Measurements from ENCODE around the gene PCDHGB6. TPM values are rescaled to one million over a fixed set of nuclear protein-coding genes. Genes with fewer than 3 reads are reported as not detected.
"Not testable (repeated sequence)": the region's sequence is repeated elsewhere in the genome, so short reads cannot be mapped to it uniquely, and the experiment has no call there.

Gene PCDHGB6
- total RNA-seq, 4 donors from 2014 or later, result 1.4 to 4.6 (median 2.9) TPM

DNA sequence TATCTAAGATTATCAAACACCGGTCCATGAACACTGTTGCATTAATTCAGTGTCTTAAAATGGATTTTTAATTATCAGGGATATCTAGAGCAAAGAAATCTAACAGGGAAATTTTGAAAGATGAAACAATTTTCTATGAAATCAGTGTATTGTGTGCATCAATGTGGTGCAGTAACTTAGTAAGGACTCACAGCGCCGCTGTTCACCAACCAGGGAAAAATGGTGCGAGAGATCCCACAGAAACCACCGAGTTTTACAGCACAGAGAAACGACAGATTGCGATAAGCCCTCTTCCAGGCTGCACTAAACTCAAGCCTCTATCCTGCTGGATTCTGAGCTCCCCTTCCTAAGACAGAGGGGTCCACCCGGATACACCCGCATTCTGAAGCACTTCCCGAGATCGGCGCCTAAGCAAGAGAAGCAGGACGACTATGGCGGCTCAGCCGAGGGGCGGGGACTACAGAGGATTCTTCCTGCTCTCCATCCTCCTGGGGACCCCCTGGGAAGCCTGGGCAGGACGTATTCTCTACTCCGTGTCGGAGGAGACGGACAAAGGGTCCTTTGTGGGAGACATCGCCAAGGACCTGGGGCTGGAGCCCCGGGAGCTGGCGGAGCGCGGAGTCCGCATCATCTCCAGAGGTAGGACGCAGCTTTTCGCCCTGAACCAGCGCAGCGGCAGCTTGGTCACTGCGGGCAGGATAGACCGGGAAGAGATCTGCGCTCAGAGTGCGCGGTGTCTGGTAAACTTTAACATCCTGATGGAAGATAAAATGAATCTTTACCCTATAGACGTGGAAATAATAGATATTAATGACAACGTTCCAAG lies 25.1 kb upstream of the PCDHGB6 start, which contains the start of gene PCDHGA7:
PCDHGA7 (plus strand) TSS at position 274 of the 826 bp plus-strand sequence; CDS start at position 432, 158 bp downstream.
- H3K4me3 ChIP-seq, result peak within 1 kb of the TSS; percentile 36 to 58 (median 46)
- peaks cover 0 to 6% (median 0%) of the 10 kb centered on the region in 3 donors for H3K27me3 ChIP-seq
- intact Hi-C loops (cut with DNase I; ENCODE audit: low total_unique reads) (no loop called here), in situ Hi-C loops (cut with MboI; ENCODE audit: low sequenced_read_pairs in 4 of 4) (no loop called here)
- no peaks in the 10 kb centered on the region for H3K9me3 ChIP-seq
- peaks cover 0 to 4% of the 10 kb centered on the region in 2 donors for H3K4me1 ChIP-seq
- ATAC-seq (peak in 1 of 2 donors; percentile 59), DNase-seq (no peak)
- no peak for TF ChIP-seq POLR2A (IDR thresholded peaks at IDR 0.05)
- TF ChIP-seq, protein P1, sequence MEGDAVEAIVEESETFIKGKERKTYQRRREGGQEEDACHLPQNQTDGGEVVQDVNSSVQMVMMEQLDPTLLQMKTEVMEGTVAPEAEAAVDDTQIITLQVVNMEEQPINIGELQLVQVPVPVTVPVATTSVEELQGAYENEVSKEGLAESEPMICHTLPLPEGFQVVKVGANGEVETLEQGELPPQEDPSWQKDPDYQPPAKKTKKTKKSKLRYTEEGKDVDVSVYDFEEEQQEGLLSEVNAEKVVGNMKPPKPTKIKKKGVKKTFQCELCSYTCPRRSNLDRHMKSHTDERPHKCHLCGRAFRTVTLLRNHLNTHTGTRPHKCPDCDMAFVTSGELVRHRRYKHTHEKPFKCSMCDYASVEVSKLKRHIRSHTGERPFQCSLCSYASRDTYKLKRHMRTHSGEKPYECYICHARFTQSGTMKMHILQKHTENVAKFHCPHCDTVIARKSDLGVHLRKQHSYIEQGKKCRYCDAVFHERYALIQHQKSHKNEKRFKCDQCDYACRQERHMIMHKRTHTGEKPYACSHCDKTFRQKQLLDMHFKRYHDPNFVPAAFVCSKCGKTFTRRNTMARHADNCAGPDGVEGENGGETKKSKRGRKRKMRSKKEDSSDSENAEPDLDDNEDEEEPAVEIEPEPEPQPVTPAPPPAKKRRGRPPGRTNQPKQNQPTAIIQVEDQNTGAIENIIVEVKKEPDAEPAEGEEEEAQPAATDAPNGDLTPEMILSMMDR (IDR thresholded peaks at IDR 0.05 in 4 of 5, conservative IDR thresholded peaks at IDR 0.05 in 1 of 5), result peak in 4 of 5 experiments; percentile 9 to 44 (median 22)
- no peaks in the 10 kb centered on the region for H3K36me3 ChIP-seq
- no peak within 1 kb of the TSS for H3K27ac ChIP-seq

DNA sequence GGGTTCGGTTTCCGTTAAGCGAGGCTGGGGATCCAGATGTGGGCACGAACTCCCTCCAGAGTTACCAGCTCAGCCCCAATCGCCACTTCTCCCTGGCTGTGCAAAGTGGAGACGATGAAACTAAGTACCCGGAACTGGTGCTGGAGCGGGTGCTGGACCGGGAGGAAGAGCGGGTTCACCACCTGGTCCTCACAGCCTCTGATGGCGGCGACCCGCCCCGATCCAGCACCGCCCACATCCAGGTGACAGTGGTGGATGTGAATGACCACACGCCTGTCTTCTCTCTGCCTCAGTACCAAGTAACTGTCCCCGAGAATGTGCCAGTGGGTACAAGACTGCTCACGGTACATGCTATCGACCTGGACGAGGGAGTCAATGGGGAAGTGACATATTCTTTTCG lies 24.5 kb upstream of the PCDHGB6 start:
- Histone ChIP-seq H3K4me3 (peak overlapping the region in 2 of 4 donors; percentile 48 to 58), H3K27ac (no peak overlapping the region), H3K36me3 (no peaks in the 10 kb centered on the region), H3K27me3 (peaks cover 0 to 6% (median 0%) of the 10 kb centered on the region in 3 donors), H3K9me3 (peaks cover 0 to under 1% (median 0%) of the 10 kb centered on the region in 3 donors), H3K4me1 (peaks cover 0 to 4% of the 10 kb centered on the region in 2 donors)
- intact Hi-C loops (cut with DNase I; ENCODE audit: low total_unique reads) (no loop called here), in situ Hi-C loops (cut with MboI; ENCODE audit: low sequenced_read_pairs in 4 of 4) (no loop called here)
- no peak for ATAC-seq
- TF ChIP-seq, protein P1 (IDR thresholded peaks at IDR 0.05 in 4 of 5, conservative IDR thresholded peaks at IDR 0.05 in 1 of 5), result no peak
- TF ChIP-seq POLR2A (IDR thresholded peaks at IDR 0.05), result no peak
- DNase-seq, result no peak

DNA sequence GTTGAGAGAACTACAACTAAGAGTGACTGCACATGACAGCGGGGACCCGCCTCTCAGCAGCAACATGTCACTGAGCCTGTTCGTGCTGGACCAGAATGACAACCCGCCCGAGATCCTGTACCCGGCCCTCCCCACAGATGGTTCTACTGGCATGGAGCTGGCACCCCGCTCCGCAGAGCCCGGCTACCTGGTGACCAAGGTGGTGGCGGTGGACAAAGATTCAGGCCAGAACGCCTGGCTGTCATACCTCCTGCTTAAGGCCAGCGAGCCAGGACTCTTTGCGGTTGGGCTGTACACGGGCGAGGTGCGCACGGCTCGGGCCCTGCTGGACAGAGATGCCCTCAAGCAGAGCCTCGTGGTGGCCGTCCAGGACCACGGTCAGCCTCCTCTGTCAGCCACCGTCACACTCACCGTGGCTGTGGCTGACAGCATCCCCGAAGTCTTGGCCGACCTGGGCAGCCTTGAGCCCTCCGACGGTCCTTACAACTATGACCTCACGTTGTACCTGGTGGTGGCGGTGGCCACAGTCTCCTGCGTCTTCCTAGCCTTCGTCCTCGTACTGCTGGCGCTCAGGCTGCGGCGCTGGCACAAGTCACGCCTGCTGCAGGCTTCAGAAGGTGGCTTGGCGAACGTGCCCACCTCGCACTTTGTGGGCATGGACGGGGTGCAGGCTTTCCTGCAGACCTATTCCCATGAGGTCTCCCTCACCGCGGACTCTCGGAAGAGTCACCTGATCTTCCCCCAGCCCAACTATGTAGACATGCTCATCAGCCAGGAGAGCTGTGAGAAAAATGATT lies 23.2 kb upstream of the PCDHGB6 start:
- intact Hi-C loops (cut with DNase I; ENCODE audit: low total_unique reads) (no loop called here), in situ Hi-C loops (cut with MboI; ENCODE audit: low sequenced_read_pairs in 4 of 4) (no loop called here)
- peaks cover 0 to 6% (median 2%) of the 10 kb centered on the region in 3 donors for H3K27me3 ChIP-seq
- peaks cover under 1 to 4% of the 10 kb centered on the region in 2 donors for H3K4me1 ChIP-seq
- no peak overlapping the region for H3K4me3 ChIP-seq
- no peak overlapping the region for H3K27ac ChIP-seq
- peaks cover 0 to 5% (median 5%) of the 10 kb centered on the region in 3 donors for H3K9me3 ChIP-seq
- TF ChIP-seq, protein P1 (IDR thresholded peaks at IDR 0.05 in 4 of 5, conservative IDR thresholded peaks at IDR 0.05 in 1 of 5), result no peak
- TF ChIP-seq POLR2A (IDR thresholded peaks at IDR 0.05), result no peak
- ATAC-seq (no peak), DNase-seq (no peak)
- H3K36me3 ChIP-seq, result no peaks in the 10 kb centered on the region

DNA sequence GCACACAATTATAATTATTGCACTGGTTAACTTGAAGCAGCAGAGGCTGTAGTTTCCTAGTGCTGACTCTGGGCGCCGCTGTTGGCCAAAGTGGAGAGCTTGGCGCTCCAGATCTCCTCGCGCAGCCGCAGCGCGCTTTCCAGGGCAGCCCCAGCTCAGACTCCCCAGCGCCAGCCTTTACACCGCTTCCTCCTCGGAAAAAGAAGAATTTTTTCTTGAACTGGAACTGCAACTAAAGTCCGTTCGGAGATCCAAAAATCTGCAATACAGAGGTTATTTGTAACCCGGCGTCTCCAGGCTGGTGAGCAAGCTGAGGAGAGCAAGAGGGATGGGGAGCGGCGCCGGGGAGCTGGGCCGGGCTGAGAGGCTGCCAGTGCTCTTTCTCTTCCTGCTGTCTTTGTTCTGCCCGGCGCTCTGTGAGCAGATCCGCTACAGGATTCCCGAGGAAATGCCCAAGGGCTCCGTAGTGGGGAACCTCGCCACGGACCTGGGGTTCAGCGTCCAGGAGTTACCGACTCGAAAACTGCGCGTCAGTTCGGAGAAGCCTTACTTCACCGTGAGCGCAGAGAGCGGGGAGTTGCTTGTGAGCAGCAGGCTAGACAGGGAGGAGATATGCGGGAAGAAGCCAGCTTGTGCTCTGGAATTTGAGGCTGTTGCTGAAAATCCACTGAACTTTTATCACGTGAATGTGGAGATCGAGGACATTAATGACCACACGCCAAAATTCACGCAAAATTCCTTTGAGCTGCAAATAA lies 20.1 kb upstream of the PCDHGB6 start, which contains the start of gene PCDHGB4:
PCDHGB4 (plus strand) TSS at position 142 of the 755 bp plus-strand sequence; CDS start at position 329, 187 bp downstream.
- H3K9me3 ChIP-seq; in situ Hi-C loops (cut with MboI; ENCODE audit: low sequenced_read_pairs in 4 of 4); intact Hi-C loops (cut with DNase I; ENCODE audit: low total_unique reads); H3K27me3 ChIP-seq; H3K4me1 ChIP-seq; H3K36me3 ChIP-seq: not testable (repeated sequence)
- H3K27ac ChIP-seq, result peak within 1 kb of the TSS in 2 of 4 donors; percentile 44 to 47
- DNase-seq (peak in 1 of 2 donors; percentile 44), ATAC-seq (peak; percentile 47 to 83)
- H3K4me3 ChIP-seq, result peak within 1 kb of the TSS; percentile 14 to 52 (median 46)
- TF ChIP-seq, protein P1 (IDR thresholded peaks at IDR 0.05 in 4 of 5, conservative IDR thresholded peaks at IDR 0.05 in 1 of 5), result peak; percentile 38 to 67 (median 53)
